Peyer's patch (tissue), 4 donors: Measurements from ENCODE around the gene CFAP61. TPM values are rescaled to one million over a fixed set of nuclear protein-coding genes. Genes with fewer than 3 reads are reported as not detected.
A peak's percentile ranks its signal among the peaks of the same experiment; 100 is the strongest.

Experiments
- DNase-seq, 3 donors: peaks; one replicate each; pipeline ENCODE4 v3.0.0-alpha.2; 2017 to 2019
- H3K27ac ChIP-seq, 4 donors: fragments of 200-600 bp; sonication (generic); one replicate each; pipeline ENCODE4 v1.5.1; 2016 to 2019
- H3K27me3 ChIP-seq, 2 donors: fragments of 200-600 bp; sonication (generic); one replicate each; pipeline ENCODE4 v1.5.1; 2019
- H3K36me3 ChIP-seq, 3 donors: fragments of 200-600 bp; sonication (generic); one replicate each; pipeline ENCODE4 v1.5.1; 2016 to 2019
- H3K4me1 ChIP-seq, 4 donors: fragments of 200-600 bp; sonication (generic); one replicate each; pipeline ENCODE4 v1.5.1; 2016 to 2019
- H3K4me3 ChIP-seq, 4 donors: fragments of 200-600 bp; sonication (generic); 1 replicate in 3 of 4; 2 replicates in 1 of 4; pipeline ENCODE4 v1.5.1; 2016 to 2019; ENCODE audit warnings: mild to moderate bottlenecking in 1 of 4
- H3K9me3 ChIP-seq, 4 donors: fragments of 200-600 bp; sonication (generic); one replicate each; pipeline ENCODE4 v1.5.1; 2016 to 2019; ENCODE audit warnings: mild to moderate bottlenecking in 1 of 4
- POLR2A ChIP-seq, 2 donors: fragments of 450-650 bp; IDR thresholded peaks; one replicate each; pipeline ENCODE4 v1.5.1; 2017; ENCODE audit warnings: antibody characterized with exemption in 2 of 2, mild to moderate bottlenecking in 2 of 2, moderate library complexity in 2 of 2
- total RNA-seq, 4 donors: library from RNA; depleted of rRNA; stranded (reverse); fragments of >200 nt; gene quantifications; one replicate each; pipeline ENCODE4 v1.1.0, GENCODE V29; 2016
- TF ChIP-seq, protein P1 (sequence below), 6 experiments: fragments of 450-650 bp in 4 of 6; fragments of 200-600 bp in 2 of 6; sonication (generic) in 1 of 6; IDR thresholded peaks; one replicate each; pipeline ENCODE4 v1.5.1; 2017 to 2019; ENCODE audit warnings: antibody characterized with exemption in 6 of 6, mild to moderate bottlenecking in 3 of 6, moderate library complexity in 1 of 6

The CFAP61 gene
- total RNA-seq, 4 donors from 2014 or later = not detected

DNA sequence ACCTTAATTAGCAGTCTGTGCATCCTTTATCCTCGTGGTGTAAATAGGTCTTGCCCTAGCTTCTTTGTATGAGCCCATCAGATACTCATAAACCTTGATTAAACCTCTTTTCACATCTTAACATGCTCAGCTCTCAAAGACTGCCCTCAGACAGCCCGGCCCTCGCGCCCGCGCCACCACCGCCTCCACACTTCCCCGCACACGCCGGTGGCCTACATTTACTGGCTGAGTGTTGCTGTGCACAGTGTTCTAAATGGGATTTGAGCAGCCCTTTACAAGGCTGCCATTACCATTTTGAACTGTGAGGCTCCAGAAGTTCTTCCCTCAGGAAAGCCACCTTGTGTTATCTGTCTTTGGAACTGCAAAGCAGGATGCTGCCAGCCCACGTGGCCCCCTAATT is 252.6 kb downstream of the CFAP61 start:
- no peaks in the 10 kb centered on the region for H3K9me3 ChIP-seq
- H3K36me3 ChIP-seq = no peaks in the 10 kb centered on the region
- H3K27me3 ChIP-seq = no peaks in the 10 kb centered on the region
- DNase-seq = no peak
- H3K4me1 ChIP-seq = no peaks in the 10 kb centered on the region
- H3K4me3 ChIP-seq = no peak overlapping the region
- H3K27ac ChIP-seq = no peak overlapping the region
- TF ChIP-seq, protein P1, sequence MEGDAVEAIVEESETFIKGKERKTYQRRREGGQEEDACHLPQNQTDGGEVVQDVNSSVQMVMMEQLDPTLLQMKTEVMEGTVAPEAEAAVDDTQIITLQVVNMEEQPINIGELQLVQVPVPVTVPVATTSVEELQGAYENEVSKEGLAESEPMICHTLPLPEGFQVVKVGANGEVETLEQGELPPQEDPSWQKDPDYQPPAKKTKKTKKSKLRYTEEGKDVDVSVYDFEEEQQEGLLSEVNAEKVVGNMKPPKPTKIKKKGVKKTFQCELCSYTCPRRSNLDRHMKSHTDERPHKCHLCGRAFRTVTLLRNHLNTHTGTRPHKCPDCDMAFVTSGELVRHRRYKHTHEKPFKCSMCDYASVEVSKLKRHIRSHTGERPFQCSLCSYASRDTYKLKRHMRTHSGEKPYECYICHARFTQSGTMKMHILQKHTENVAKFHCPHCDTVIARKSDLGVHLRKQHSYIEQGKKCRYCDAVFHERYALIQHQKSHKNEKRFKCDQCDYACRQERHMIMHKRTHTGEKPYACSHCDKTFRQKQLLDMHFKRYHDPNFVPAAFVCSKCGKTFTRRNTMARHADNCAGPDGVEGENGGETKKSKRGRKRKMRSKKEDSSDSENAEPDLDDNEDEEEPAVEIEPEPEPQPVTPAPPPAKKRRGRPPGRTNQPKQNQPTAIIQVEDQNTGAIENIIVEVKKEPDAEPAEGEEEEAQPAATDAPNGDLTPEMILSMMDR (IDR thresholded peaks at IDR 0.05) = no peak
- TF ChIP-seq POLR2A (IDR thresholded peaks at IDR 0.05) = no peak

DNA sequence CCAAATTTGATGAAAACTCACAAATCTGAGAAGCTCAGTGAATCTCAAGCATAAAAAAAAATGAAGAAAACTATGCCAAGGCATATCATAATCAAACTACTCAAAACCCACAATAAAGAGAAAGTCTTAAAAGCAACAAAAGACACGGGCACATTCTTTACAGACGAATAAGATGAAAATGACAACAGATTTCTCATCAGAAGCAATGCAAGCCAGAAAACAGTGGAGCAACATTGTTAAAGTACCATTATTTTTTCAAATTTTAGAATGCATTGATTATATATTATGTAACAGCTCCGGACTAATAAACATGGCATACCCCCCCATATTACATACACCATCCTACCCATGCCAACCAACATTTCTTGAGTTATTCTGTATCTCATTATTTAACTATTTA is 260.2 kb downstream of the CFAP61 start:
- H3K9me3 ChIP-seq = no peaks in the 10 kb centered on the region
- DNase-seq = no peak
- no peaks in the 10 kb centered on the region for H3K27me3 ChIP-seq
- H3K4me3 ChIP-seq = no peak overlapping the region
- no peaks in the 10 kb centered on the region for H3K36me3 ChIP-seq
- H3K4me1 ChIP-seq = no peaks in the 10 kb centered on the region
- no peak for TF ChIP-seq POLR2A (IDR thresholded peaks at IDR 0.05)
- TF ChIP-seq, protein P1 (IDR thresholded peaks at IDR 0.05) = no peak
- no peak overlapping the region for H3K27ac ChIP-seq

DNA sequence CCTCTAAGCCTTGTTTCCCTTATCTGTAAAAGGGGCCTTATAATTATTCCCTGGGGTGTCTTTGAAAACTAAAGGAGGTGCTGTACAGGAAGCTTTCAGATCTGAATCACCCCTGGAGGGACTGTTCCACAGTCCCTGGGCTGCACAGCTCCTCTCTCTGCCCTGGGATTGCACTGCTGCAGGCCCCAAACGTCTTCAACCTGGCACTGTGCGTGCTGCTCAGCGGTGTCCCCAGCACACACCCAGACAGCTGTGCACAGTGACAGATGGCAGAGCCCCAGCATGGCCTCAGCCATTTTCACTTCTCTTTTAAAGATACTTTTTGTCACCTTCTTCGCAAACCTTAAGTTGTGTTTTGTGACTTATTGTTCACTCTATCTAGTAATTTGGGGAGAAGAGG is 264.9 kb downstream of the CFAP61 start:
- Histone ChIP-seq H3K9me3 (no peaks in the 10 kb centered on the region), H3K27ac (no peak overlapping the region), H3K36me3 (no peaks in the 10 kb centered on the region), H3K4me1 (no peaks in the 10 kb centered on the region), H3K27me3 (no peaks in the 10 kb centered on the region), H3K4me3 (no peak overlapping the region)
- peak in 1 of 3 donors; percentile 50 for DNase-seq
- no peak for TF ChIP-seq POLR2A (IDR thresholded peaks at IDR 0.05)
- TF ChIP-seq, protein P1 (IDR thresholded peaks at IDR 0.05) = no peak

DNA sequence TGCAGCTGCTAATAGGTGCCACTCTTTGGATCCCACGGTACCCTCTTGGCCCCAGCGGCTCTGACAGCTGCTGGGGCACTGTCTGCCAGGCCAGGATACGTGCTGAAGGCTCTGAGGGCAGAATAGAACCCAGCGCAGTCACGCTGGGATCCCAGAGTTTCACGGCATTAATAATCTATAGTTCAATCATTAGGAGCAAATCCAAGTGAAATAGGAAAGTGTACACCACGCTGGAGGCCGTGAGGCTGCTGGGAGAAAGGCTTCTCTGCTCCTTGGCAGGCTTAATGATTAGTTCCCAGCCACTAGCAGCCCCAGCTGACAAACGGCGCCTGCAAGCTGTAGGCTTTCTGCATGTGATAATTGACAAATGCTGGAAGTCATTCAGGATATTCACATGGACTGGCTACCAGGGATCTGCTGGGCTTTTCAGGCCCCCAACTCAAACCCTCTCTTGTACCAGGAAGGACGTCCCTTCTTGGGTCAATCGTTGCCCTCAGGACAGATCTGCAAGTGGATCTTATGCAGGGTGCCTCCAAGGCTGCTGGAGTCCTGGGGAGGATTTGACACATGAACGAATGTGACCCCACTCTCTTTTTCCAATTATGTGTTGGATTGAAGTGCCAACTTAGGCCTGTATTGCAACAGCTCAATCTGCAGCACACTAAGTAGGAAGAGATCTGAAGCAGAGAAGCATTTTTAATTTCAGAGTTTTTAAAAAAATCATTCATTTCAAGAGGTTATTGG is 265.5 kb downstream of the CFAP61 start:
- no peak for DNase-seq
- TF ChIP-seq, protein P1 (IDR thresholded peaks at IDR 0.05) = no peak
- TF ChIP-seq POLR2A (IDR thresholded peaks at IDR 0.05) = no peak
- Histone ChIP-seq H3K27me3 (no peaks in the 10 kb centered on the region), H3K9me3 (no peaks in the 10 kb centered on the region), H3K27ac (no peak overlapping the region), H3K36me3 (no peaks in the 10 kb centered on the region), H3K4me3 (no peak overlapping the region), H3K4me1 (no peaks in the 10 kb centered on the region)

DNA sequence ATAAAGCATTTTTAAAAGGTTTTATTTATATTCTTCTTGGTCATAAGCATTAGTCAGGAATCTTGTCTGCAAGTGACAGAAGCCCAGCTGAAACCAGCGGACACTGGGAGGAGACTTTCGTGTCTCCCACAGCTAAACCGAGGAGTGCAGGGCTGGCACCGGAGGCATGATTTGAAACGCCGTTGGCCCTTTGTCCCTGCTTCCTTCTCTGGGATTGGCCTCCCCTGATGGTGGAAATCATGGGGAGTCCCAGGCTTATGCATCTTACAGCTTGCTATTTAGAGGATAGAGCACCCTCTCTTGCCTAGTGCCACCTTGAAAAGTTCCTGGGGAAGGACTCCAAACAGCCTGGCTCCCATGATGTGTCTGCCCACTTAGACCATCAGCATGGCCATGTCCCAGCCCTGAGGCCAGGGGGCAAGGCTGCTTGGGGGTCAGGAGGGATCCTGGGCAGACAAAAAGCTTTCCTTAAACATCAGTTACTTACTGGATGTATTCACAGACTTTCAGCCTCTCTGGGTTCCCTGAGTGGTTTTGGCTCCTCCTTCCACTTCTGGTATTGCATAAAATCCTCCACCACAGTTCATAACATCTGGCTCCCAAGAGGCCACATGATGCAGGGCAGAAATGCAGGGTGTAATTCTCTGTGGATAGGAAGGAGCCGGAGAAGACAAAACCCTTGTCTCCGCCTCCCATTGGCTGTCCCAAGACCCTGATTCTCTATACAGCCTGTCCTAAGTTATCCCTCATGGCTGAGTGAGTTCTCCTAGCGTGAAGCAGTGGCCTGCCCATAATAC is 266.2 kb downstream of the CFAP61 start:
- TF ChIP-seq POLR2A (IDR thresholded peaks at IDR 0.05) = no peak
- TF ChIP-seq, protein P1 (IDR thresholded peaks at IDR 0.05) = no peak

More for the DNA sequence above, 266.2 kb downstream of the CFAP61 start:
- H3K27ac ChIP-seq = no peak overlapping the region
- DNase-seq = no peak
- H3K4me3 ChIP-seq = no peak overlapping the region
- H3K27me3 ChIP-seq = no peaks in the 10 kb centered on the region
- H3K4me1 ChIP-seq = no peaks in the 10 kb centered on the region
- no peaks in the 10 kb centered on the region for H3K9me3 ChIP-seq
- H3K36me3 ChIP-seq = no peaks in the 10 kb centered on the region
